Ectodermal cell (in vitro differentiated cells): ENCODE results near the gene SNX30. TPM values are rescaled to one million over a fixed set of nuclear protein-coding genes. Genes with fewer than 3 reads are reported as not detected.
A peak's percentile ranks its signal among the peaks of the same experiment; 100 is the strongest.

Source experiments
- H3K27ac ChIP-seq: 2 replicates; pipeline ENCODE4 v1.7.0; 2013; ENCODE audit warnings: mild to moderate bottlenecking, low read depth, low read length; ENCODE audit not compliant: insufficient read depth, poor library complexity, severe bottlenecking
- H3K27me3 ChIP-seq: 2 replicates; pipeline ENCODE4 v1.7.0; 2013; ENCODE audit warnings: mild to moderate bottlenecking, low read length; ENCODE audit not compliant: insufficient read depth, control insufficient read depth, poor library complexity, severe bottlenecking
- H3K36me3 ChIP-seq: one replicate; pipeline ENCODE4 v1.7.0; 2013; ENCODE audit warnings: low read length; ENCODE audit not compliant: control insufficient read depth, insufficient read depth
- H3K4me1 ChIP-seq: one replicate; pipeline ENCODE4 v1.7.0; 2013; ENCODE audit warnings: low read length; ENCODE audit not compliant: control insufficient read depth, insufficient read depth
- H3K4me3 ChIP-seq: 2 replicates; pipeline ENCODE4 v1.7.0; 2013; ENCODE audit warnings: low read depth, low read length, control low read depth; ENCODE audit not compliant: insufficient read depth
- H3K9me3 ChIP-seq: 2 replicates; pipeline ENCODE4 v1.7.0; 2013; ENCODE audit warnings: mild to moderate bottlenecking, low read length, moderate library complexity; ENCODE audit not compliant: control insufficient read depth
- WGBS, 2 experiments: methylation state at CpG; one replicate each; pipeline ENCODE4 v1.1.7; 2013; ENCODE audit warnings: missing lambda C conversion rate in 2 of 2; 5-methylcytosine and 5-hydroxymethylcytosine counted together
- polyA plus RNA-seq, 4 experiments: library from polyadenylated mRNA; stranded (reverse); fragments of 50-300 nt; gene quantifications; one replicate each; pipeline ENCODE4 v1.2.3, GENCODE V29; 2013

The SNX30 gene, protein sequence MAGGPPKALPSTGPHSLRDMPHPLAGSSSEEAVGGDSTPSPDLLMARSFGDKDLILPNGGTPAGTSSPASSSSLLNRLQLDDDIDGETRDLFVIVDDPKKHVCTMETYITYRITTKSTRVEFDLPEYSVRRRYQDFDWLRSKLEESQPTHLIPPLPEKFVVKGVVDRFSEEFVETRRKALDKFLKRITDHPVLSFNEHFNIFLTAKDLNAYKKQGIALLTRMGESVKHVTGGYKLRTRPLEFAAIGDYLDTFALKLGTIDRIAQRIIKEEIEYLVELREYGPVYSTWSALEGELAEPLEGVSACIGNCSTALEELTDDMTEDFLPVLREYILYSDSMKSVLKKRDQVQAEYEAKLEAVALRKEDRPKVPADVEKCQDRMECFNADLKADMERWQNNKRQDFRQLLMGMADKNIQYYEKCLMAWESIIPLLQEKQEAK
- polyA plus RNA-seq (2013, experiment 1 of 4), result 14.9 TPM
- polyA plus RNA-seq (2013, experiment 2 of 4), result 16.0 TPM
- polyA plus RNA-seq (2013, experiment 3 of 4), result 13.3 TPM
- 12.0 TPM for polyA plus RNA-seq (2013, experiment 4 of 4)

- Histone ChIP-seq H3K27me3 (no peaks in the 10 kb centered on the region), H3K4me1 (peaks cover 8% of the 10 kb centered on the region), H3K4me3 (peak within 1 kb of the TSS; percentile 82), H3K27ac (peak within 1 kb of the TSS; percentile 75), H3K36me3 (no peaks in the 10 kb centered on the region), H3K9me3 (no peaks in the 10 kb centered on the region)
- 5 to 6% methylated on average over 45 to 49 of the region's 49 CpGs for WGBS, 2 experiments
These were observed at the start of gene SNX30 for GRCh38 chr9:112750016-112750763. Gene SNX30, plus strand, starts transcription at chr9:112750760. Its CDS starts 242 bp downstream, at chr9:112751002.

GRCh38 chr9:112703304-112703703, 47.3 kb upstream of the SNX30 start:
- H3K36me3 ChIP-seq, result peaks cover 5% of the 10 kb centered on the region
- H3K27me3 ChIP-seq, result no peaks in the 10 kb centered on the region
- no peaks in the 10 kb centered on the region for H3K9me3 ChIP-seq
- no peak overlapping the region for H3K4me3 ChIP-seq
- no peaks in the 10 kb centered on the region for H3K4me1 ChIP-seq
- WGBS, 2 experiments, result 94 to 98% methylated on average over 2 of the region's 2 CpGs
- no peak overlapping the region for H3K27ac ChIP-seq

DNA sequence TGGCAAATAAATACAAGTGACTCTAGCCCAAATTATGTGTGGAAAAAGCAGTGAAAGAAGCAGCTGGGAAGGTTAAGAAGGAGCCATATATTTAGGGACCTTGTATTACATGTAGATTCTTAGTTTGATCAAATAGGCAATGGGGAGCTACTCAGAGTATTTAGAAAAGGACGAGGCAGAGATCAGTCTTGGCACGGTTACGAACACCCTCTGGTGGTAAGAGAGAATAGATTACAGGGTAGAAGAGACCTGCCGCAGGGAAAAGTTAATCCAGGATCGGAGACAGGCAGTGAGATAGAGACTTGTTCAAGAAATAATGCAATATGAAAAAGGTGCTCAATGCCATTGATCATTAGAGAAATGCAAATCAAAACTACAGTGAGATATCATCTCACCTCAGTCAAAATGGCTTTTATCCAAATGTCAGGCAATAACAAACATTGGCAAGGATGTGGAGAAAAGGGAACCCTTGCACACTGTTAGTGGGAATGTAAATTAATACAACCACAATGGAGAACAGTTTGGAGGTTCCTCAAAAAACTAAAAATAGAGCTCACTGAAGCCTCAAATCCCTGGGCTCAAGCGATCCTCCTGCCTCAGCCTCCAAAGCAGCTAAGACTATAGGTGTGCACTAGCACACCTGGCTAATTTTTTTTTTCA, 44.7 kb upstream of the SNX30 start:
- no peak overlapping the region for H3K4me3 ChIP-seq
- WGBS, 2 experiments, result 57 to 61% methylated on average over 6 of the region's 6 CpGs
- H3K9me3 ChIP-seq, result no peaks in the 10 kb centered on the region
- no peaks in the 10 kb centered on the region for H3K27me3 ChIP-seq
- H3K4me1 ChIP-seq, result no peaks in the 10 kb centered on the region
- H3K36me3 ChIP-seq, result peaks cover 5% of the 10 kb centered on the region
- no peak overlapping the region for H3K27ac ChIP-seq

DNA sequence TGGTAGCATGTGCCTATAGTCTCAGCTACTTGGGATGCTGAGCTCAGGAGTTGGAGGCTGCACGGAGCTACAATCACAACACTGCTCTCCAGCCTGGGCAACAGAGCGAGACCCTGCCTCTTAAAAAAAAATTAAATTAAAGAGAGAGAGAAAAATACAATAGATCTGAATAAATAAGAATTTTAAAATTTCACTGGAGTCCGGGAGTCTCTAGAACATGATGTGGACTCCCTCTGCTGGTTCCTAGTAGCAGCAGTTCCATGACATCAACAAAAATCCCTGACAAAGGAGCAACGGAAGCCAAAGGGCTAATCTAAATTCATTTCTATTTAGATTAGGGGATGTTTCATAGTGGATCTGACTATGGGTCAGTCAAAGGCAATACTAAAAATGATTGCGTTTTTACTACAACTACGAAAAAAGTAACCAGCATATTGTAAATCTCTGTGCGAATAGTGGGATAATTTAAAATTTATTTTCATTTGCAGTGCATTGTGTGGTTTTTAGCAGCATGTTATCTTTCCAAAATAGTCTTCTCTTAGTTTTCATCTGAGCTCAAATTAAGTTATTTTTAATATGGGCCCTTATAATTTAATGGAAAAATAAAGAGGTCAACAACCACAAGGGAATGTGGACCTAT, 39.4 kb upstream of the SNX30 start:
- Histone ChIP-seq H3K9me3 (no peaks in the 10 kb centered on the region), H3K36me3 (no peaks in the 10 kb centered on the region), H3K4me3 (no peak overlapping the region), H3K27me3 (no peaks in the 10 kb centered on the region), H3K27ac (no peak overlapping the region), H3K4me1 (no peaks in the 10 kb centered on the region)
- 79 to 95% methylated on average over 6 of the region's 7 CpGs for WGBS, 2 experiments

- Histone ChIP-seq H3K4me3 (no peak overlapping the region), H3K4me1 (no peaks in the 10 kb centered on the region), H3K36me3 (no peaks in the 10 kb centered on the region), H3K27ac (no peak overlapping the region), H3K27me3 (no peaks in the 10 kb centered on the region), H3K9me3 (no peaks in the 10 kb centered on the region)
- whole genome bisulfite sequencing, 2 experiments, result 96 to 97% methylated on average over 3 of the region's 3 CpGs
These were observed 37.9 kb upstream of the SNX30 start for GRCh38 chr9:112712678-112713077.

DNA sequence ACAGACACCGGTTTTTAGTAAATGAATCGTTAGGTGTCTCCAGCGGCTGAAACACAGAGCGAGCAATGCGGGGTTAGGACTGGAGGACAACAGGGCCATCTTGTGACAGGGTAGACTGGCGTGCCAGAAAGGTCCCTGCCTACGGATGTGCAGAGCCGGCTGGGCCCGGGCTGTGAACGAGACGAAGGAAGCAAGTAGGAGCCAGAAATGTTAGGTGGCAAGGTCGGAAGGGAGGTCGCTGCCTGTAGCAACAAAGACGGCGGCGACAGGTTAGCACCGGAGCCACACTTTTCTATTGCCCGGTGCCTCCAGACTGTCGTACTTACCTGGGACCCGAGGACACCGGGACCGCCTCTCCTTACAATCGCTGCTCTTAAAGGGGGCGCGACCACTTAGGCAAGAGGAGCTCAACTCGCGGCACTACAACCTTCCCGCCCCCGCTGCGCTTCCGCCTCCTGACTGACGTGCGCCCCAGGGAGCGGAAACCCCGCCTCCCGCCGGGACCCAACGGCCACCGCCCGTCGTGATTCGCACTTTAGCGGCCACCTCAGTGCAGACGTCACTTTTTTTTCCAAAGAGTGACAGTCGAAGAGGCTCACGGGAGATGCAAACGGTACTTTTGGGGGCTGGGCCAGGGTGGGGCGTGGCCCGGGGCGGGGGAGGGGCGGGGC, 32.8 kb upstream of the SNX30 start, which contains the start of gene INIP:
Gene INIP, minus strand, starts transcription at position 457 of the 671 bp plus-strand sequence. CDS start 1,632 bp downstream, outside the sequence.
- no peaks in the 10 kb centered on the region for H3K36me3 ChIP-seq
- H3K4me3 ChIP-seq, result peak within 1 kb of the TSS; percentile 78
- no peaks in the 10 kb centered on the region for H3K4me1 ChIP-seq
- H3K27ac ChIP-seq, result peak within 1 kb of the TSS; percentile 82
- no peaks in the 10 kb centered on the region for H3K9me3 ChIP-seq
- 0% methylated on average over 51 of the region's 51 CpGs for WGBS, 2 experiments
- no peaks in the 10 kb centered on the region for H3K27me3 ChIP-seq

GRCh38 chr9:112719241-112719691, 31.3 kb upstream of the SNX30 start:
- Histone ChIP-seq H3K27me3 (no peaks in the 10 kb centered on the region), H3K36me3 (no peaks in the 10 kb centered on the region), H3K27ac (no peak overlapping the region), H3K9me3 (no peaks in the 10 kb centered on the region), H3K4me3 (no peak overlapping the region), H3K4me1 (no peaks in the 10 kb centered on the region)
- WGBS, 2 experiments, result 91 to 100% methylated on average over 1 of the region's 1 CpG

DNA sequence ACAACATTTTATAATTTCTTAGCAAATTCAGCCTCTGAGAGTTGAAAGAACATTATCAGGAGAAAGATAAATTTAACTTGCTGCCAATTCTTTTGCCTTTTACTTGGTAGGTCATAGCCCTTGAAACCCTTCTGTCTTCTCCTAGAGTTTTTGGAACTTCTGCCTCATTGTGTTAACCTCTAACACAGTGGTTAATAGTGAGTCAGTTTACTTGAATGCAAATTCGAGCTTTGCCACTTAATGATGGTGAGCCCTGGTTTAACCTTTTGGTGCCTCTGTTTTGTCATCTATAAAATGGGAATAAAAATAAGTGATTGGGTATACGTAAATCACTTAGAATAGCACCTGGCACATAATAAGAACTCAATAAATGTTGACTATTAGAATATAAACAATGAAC, 30.9 kb upstream of the SNX30 start:
- no peaks in the 10 kb centered on the region for H3K9me3 ChIP-seq
- H3K4me3 ChIP-seq, result no peak overlapping the region
- no peak overlapping the region for H3K27ac ChIP-seq
- H3K4me1 ChIP-seq, result no peaks in the 10 kb centered on the region
- no peaks in the 10 kb centered on the region for H3K36me3 ChIP-seq
- 83 to 85% methylated on average over 1 to 2 of the region's 2 CpGs for WGBS, 2 experiments
- H3K27me3 ChIP-seq, result no peaks in the 10 kb centered on the region

DNA sequence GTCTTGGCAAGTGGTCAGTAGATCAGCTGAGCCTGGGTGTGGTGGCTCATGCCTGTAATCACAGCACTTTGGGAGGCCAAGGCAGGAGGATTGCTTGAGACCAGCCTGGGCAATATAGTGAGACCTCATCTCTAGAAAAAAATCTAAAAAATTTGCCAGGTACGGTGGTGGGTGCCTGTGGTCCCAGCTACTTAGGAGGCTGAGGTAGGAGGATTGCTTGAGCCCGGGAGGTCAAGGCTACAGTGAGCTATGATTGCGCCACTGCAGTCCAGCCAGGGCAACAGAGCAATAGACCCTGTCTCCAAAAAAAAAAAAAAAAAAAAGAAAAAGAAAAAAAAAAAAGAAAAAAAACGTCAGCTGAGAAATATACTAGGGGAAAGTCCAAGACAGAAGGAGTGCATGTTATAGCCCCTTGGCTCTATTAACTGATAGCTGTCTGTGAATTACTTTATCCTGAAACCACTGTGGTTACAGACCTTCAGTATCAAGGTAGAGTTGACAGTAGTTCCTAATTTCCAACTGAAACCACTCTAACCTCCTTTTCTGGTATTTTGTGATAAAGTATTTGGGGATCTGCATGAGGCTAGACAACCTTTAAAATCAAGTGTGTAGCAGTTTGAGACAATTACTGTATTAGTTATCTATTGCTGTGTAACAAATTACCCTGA, 30.3 kb upstream of the SNX30 start:
- Histone ChIP-seq H3K36me3 (no peaks in the 10 kb centered on the region), H3K27me3 (no peaks in the 10 kb centered on the region), H3K4me3 (no peak overlapping the region), H3K4me1 (no peaks in the 10 kb centered on the region), H3K9me3 (no peaks in the 10 kb centered on the region), H3K27ac (no peak overlapping the region)
- 90 to 91% methylated on average over 3 to 4 of the region's 4 CpGs for WGBS, 2 experiments
